ENCODE results near the gene TIGD1.

Gene TIGD1

GRCh38 chr2:232550354-232551249, at the start of gene TIGD1, which contains the start of gene EIF4E2:
Gene TIGD1, minus strand, starts transcription at chr2:232550557. Its CDS starts 675 bp downstream, at chr2:232549882.
Gene EIF4E2, plus strand, starts transcription at chr2:232550689. Its CDS starts 36 bp downstream, at chr2:232550725.
- peak; percentile 96 for DNase-seq (ENCODE audit: low spot score)

GRCh38 chr2:232598293-232598692, 47.9 kb upstream of the TIGD1 start:
- DNase-seq (ENCODE audit: low spot score), result no peak

GRCh38 chr2:232597362-232598079, 47.2 kb upstream of the TIGD1 start:
- no peak for DNase-seq (ENCODE audit: low spot score)

GRCh38 chr2:232593982-232594381, 43.6 kb upstream of the TIGD1 start:
- DNase-seq (ENCODE audit: low spot score), result no peak

DNA sequence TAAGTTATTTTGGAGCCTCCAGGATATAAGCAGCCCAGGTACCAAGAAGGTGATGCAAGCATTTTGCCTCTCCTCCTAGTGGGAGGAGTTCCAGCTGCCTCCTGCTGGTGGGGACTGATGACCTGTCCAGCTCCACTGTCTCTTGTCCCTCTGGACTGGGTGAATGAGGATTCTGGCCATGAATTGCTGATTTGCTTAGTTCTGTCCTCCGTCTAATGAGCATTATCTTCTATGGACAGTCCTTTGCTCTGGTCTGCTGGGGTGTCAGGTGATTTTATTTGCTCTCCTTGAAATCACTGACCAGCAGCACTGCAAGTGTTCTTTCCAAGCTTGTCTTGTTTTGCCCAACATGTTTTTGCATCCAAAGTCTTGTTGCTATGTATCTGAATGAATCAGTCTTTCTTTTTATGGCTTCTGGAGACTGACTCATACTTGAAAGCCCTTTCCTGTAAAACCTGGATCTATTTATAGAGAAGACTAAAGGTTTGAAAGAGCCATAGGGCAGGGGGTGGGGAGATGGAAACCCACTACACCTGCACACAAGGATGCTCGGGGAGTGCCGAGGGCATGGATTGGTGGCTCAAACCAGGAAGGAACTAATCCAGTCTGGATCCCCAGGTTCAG, 42.5 kb upstream of the TIGD1 start:
- no peak for DNase-seq (ENCODE audit: low spot score)

DNA sequence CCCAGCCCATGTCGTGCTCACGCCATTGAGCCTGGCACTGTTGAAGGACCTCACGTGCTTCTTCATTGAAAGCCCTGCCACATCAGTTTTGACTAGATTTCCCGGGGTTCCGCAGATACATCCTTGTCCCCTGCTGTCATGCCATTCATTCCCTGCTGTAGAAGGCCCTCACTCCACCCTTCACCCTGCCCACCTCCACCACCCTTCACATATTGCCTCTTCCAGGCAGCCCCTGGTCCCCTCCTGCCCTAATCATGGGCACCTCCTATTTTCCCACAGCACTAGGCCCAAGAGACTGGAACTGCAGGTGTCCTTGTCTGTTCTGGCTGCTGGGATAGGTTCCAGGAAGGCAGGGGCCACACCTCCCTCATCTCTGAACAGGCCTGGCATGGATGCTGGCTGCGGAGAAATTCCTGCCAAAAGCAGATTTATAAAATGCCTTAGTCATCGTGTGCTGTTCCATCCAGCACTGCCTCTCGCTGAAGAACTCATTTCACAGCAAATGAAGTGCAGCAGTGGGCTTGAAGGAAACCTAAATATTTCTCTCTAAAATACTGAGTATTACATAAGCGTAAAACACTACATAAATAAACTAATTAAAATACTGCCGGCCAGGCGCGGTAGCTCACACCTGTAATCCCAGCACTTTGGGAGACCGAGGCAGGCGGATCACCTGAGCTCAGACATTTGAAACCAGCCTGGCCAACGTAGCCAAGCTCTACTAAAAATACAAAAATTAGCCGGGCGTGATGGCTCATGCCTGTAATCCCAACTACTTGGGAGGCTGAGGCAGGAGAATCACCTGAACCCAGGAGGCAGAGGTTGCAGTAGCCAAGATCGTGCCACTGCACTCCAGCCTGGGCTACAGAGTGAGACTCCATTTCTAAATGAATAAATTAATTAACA, 38.6 kb upstream of the TIGD1 start:
- no peak for DNase-seq (ENCODE audit: low spot score)

DNA sequence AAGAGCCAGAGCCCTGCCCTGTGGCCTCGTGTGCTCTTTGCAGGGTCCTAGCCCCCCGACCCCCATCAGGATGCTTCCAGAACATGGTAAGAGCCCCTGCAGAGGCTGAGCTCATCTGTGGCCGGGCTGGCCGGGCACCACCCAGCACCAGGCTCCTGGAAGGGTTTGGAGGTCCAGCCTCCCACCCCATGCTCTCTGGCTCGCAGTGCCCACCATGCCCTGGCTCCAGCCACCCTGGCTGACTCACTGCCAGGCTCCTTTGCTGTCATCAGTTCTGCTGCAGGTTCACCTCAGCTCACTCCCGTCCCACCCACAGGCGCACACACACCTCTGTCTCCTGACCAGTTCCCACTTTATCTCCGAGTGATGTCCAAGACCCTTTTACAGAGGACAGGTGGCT, 37.7 kb upstream of the TIGD1 start:
- DNase-seq (ENCODE audit: low spot score), result no peak

DNA sequence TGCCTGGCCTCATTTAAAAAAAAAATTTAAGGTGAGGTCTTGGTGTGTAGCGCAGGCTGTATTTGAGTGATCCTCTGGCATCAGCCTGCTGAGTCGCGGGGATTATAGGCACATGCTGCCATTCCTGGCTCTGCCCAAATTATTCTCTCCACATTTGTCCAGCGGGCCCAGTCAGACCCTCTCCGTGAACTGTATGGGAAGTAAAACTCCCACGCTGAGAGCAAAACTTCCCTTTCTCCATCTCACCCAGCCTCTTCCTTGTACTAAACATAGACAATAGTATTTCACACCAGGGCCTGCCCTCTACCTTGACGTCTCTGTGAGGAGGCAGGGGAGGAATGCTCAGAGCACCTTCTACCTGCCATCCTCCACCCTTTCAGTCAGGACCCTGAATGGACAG, 37.2 kb upstream of the TIGD1 start:
- no peak for DNase-seq (ENCODE audit: low spot score)

- no peak for DNase-seq (ENCODE audit: low spot score)
Observed at GRCh38 chr2:232586943-232587505, 36.7 kb upstream of the TIGD1 start.

- no peak for DNase-seq (ENCODE audit: low spot score)
Observed at GRCh38 chr2:232584238-232584637, 33.9 kb upstream of the TIGD1 start.

DNA sequence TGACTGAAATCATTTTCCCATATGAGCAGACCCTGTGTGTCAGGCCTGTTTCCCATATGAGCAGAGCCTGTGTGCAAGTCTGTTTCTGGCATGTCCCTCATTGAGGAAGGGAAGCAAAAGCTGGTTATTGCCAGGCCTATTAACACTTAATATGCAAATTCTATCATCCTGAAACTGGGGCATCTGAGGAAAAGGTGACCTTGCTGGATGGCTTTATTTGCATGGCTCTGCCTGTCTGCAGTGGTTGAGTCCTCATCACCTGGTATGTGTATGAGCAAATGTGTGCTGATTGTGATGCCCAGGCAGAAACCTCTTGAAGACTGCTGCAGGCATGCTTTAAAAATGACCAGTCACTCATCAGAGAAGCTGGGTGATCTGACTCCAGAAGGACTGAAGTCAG, 31.4 kb upstream of the TIGD1 start:
- peak; percentile 13 for DNase-seq (ENCODE audit: low spot score)

DNA sequence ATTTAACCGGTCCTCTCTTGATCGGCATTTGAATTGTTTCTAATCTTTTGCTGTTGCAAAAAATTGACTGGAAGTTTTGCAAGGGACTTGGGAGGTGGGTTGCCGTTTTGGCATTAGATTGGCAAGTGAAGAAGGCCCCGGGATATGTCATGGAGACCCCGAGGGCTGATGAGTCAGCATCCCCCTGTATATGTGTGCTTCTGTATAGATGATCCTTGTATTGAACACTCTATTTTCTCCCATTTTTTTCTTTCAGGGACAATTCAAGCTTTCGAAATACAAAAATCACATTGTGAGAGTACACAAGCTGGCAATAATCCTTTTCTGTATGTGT, 30.3 kb upstream of the TIGD1 start:
- DNase-seq (ENCODE audit: low spot score), result no peak

DNA sequence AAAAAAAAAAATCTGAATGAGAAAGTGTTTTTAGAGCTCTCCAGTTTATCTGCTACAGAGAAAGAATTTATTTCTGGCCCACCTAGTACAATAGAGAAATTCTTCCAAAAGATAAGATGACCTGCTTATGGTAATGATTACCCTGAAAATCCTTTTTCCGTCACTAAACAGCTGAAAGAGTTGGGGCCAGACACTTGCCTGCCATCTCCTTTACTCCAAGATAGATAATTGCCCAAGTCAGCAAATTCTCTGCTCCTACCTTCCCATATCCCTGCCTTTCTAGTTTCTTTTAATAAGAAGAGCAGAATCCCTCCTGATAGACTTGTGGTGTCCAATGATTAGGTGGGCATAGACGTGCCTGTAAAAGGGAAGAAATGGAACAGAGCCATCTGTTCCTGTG, 28.3 kb upstream of the TIGD1 start:
- no peak for DNase-seq (ENCODE audit: low spot score)

GRCh38 chr2:232577841-232578240, 27.5 kb upstream of the TIGD1 start:
- no peak for DNase-seq (ENCODE audit: low spot score)

DNA sequence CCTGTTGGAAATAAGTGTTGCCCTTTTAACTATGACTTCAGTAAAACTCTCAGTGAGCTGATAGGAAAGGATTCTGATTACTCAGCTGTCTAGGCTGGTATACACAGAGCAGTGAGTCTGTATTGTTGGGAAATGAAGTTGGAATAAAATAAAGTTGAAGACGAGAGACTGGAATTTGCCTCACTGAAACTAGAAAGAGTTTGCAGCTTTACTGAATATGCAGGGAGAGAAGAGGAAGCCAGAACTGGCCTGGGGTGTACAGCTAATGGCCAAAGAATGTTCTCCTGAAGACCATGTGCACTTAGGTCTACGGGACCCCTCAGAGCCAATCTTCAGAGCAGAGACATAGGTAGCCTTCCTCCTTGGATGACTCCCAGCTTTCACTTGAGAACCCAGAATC, 26.6 kb upstream of the TIGD1 start:
- DNase-seq (ENCODE audit: low spot score), result no peak

GRCh38 chr2:232575404-232575746, 25.0 kb upstream of the TIGD1 start:
- no peak for DNase-seq (ENCODE audit: low spot score)

GRCh38 chr2:232574674-232575403, 24.5 kb upstream of the TIGD1 start:
- no peak for DNase-seq (ENCODE audit: low spot score)

DNA sequence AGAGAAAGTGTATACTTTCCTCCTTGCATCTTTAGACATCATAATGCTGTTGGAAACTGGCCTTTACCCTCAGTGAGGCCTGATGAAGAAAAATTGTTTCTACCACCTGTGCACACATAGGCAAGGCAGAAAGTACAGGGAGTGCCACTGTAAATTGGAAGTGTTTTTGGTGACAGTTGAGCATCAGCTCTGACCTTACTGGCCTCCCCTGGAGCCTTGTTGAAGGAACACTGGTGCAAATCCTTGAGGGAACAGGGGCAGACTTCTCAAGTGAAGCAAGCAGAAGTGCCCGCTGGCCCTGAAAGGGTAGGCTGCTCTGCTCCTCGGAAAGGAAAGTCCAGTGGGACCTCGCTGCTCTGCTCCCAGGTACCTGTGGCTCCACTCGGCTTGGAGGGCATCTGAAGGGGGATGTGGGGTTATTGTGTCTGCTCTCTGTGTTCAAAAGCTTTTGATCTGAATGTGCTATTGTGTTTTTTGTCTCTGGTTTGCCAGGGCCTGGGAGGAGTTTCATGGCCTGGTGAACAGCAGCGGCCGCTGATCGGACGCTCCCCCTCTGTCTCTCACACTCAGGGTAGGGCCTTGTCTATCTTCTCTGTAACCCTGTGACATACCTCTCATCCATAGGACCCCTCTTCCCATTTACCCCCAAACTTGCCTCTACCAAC, 23.5 kb upstream of the TIGD1 start:
- DNase-seq (ENCODE audit: low spot score), result no peak

GRCh38 chr2:232573042-232573441, 22.7 kb upstream of the TIGD1 start:
- no peak for DNase-seq (ENCODE audit: low spot score)

DNA sequence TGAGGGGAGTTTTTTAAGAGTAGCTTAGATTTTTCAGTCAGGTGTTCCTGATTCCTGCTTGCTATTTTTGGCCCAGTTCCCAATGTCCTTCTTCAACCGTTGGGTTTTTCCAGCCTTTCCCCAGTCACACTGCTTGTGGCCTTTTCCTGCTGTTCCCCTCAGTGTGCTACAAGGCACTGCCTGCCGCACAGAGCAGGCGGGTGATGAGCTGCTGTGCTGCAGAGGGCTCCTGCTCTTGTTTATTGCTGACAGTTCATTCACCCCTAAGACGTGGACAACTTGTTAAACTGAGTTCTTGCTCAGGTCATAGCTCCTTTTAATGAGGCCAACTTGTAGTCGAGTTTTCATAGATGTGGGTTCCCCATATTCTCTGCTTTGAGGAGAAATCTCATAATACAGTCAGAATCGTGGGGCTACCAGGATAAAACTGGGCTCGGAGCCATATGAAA, 20.7 kb upstream of the TIGD1 start:
- no peak for DNase-seq (ENCODE audit: low spot score)

Measured in germinal center (tissue), 1 donor.